GM19239 (cell line): ENCODE data around the gene DACH1.

Experiments
- DNase-seq: peaks from one replicate; pipeline ENCODE4 v3.0.0; 2011; ENCODE audit warnings: low spot score; ENCODE audit not compliant: insufficient read length
- FAIRE-seq: peaks from 2 replicates; lab custom pipeline; 2011; peaks lifted over from hg19 to GRCh38; lab: Jason Lieb, UNC

DACH1 gene

DNA sequence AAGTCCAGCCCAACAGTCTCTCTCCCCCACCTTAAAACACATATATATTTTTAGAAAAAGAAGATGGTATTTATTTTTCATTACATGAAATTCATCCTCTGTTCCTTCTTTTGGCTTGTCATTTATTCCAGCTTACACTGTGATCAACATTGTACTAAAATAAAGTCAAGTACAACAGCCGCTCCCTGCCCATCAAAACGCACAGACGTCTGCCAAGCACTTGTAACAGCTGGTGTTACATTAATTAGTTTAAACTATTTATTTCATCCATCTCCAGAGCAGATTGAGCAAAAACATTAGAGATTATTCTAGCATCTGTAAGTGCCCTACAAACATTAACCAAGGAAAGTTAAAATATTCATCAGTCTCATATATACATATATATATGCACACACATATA, 350.5 kb downstream of the DACH1 start:
- DNase-seq: no peak
- FAIRE-seq: no peak

DNA sequence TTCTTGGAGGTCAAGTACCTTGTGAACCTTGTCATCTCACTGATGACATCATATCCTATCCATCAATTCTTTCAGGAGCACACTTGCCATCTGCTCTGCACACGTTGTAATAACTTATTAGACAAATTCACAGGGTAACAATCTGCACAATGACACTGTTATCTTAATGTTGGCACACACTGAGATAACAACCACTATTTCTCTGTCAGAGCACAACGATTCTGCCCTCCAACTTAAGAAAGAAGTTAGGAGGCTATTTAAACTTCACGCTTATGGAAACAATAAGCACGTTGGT, 351.3 kb downstream of the DACH1 start:
- DNase-seq: no peak
- FAIRE-seq: no peak

DNA sequence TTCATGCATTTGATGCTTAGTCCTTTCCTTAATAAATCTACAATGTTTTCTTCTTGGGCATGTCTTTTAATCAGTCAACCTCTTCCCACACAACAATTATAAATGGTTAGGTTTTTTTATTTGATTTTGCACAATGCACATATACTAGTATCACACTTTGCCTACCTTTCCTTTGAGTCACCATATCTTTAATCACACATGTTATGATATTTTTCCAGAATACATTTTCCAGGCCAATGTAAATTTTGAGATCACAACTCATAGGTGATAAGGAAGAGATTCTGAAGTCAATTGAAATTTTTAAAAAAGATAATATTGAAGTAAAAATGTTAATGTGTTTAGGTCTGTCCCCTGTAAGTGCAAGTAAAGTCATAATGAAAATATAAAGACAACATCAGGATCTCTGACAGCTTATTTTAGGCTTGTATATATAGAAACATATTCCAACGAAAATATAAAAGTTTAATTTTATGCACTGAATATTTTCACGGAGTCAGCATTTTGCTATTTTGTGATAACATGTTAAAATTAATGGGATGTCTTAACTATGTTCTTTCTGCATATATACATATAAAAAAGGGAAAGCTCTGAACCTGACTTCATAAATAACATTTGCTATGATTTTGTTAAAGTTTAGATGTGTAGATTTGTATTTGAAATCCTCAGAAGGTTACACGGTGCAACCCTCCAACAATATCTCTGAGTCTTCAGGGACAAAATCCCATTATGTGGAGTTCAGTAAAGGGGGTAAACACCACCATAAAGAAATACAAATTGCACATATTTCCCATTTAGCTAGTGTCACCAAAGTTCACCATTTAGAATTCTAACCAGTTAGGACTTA, 351.9 kb downstream of the DACH1 start:
- FAIRE-seq: no peak
- DNase-seq: no peak

DNA sequence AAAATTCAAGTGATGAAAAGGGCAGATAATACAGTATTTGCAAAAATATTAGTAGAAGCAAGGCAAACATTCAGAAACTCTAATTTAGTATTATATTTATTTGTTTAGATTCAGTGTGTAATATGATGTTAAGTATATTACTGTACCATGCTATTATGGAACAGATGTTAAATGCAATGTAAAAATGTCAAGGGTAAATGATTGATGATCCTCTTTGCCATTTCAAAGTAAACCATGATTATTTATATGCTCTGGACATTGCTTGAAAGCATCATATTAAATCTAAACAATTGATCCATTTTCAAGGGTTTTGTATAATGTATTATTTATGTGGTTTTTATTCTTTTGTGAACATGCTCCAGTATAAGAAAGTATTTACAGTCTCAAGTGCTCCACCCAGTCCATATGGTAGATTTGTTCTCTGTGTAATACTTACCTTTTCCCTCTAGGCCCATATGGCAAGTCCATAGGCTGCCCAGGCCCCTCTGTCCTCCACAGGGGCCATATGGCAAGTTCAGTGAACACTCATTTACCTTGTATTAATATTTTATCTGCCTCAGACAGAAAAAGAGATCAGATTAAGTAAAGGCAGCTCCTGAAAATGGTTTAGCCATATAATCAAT, 353.5 kb downstream of the DACH1 start:
- DNase-seq (no peak), FAIRE-seq (no peak)

DNA sequence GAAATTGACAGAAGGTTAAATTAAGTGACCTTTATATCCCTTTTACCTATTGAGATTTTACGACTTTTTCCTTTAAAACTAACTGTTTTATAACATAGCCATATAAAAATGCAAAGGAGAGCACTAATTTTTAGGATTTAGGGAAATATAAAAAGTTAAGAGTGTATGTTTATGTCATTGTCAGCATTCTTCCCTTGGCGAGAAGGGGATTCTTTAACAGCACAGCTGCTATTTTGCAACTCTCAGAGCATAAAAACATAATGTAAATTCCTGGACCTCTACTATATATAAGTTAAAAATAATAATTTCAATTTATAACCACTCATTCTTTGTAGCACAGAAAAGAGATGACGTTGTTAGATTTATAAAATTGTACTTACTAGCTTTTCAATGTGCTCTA, 363.2 kb downstream of the DACH1 start:
- DNase-seq (no peak), FAIRE-seq (no peak)

DNA sequence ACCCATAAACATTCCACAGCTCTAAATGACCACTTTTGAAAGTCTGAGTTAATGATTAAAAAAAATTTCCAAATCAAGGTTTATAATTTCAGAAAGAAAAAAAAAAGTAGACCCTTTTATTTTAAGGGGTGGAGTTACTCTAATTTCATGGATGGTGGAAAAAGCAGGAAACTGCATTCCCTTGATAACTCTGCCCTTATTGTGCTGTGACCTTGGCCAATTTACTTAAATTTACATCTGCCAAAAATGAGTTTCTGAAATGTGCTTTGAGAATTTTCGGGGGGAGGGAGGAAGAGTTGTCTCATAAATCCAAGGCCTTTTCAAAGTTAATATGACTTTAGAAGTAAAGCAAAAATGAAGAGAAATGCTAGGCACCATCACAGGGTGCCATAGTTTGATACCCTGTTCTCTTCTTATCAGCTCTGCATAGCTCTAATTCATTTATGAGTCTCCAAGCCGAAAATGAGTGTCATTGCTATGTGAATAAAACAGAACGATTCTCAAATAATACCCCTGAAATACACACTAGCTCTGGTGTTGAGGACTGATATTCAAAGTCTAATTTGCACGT, 367.0 kb downstream of the DACH1 start:
- FAIRE-seq (no peak), DNase-seq (no peak)

DNA sequence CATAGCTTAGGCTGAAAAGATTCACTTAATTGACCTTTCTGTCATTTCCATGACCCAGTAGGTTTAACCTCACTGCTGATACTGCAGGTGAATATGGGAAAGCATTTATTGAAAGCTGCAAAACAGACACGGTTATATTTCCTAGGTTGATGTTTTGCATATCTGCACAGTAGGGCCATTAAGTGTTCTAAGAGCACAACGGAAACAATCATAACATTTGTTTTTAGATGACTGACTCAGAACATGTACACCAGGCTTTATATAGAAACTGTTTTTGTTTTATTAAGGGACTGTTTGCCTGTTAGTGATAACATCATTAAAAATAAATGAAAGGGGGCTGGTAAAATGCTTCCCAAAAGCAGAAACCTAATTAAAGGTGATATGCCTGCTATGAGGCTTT, 367.8 kb downstream of the DACH1 start:
- DNase-seq (no peak), FAIRE-seq (no peak)

DNA sequence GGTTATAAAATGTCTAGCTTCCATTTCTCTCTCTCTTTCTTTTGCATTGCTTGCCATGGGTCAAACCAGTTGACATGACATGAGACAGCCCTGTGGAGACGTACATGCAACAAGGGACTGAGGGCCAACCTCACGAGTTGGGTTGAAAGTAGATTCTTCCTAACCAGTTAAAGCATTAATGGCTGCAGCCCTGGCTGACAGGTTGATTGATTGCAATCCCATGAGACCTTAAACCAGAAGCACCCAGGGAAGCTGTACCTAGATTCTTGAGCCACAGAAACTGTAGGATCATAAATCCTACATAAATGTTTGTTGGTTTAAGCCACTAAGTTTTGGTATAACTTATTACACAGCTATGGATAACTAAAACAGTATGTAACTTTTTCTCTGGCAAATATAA, 373.8 kb downstream of the DACH1 start:
- FAIRE-seq (no peak), DNase-seq (no peak)

DNA sequence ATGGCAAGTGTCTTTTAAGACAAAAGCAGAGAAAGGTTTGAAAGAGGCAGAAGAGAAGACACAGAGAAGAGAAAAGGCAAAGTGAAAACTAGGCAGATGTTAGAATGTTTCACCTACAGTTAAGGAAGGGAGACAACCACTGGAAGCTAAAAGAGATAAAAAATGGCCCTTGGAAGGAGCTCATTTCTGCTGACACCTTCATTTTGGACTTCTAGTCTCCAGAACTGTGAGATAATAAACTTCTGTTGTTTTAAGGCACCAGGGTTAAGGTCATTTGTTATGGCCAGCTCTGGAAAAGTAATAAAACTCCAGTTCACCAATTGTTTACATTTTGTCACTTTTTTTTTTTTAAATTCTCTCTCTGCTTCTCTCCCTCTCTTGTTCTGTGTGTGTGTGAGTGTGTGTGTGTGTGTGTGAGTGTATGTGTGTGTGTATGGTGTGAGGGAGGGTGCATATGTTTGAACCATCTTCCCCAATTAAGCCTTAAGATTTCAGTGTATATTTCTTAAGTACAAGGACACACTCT, 374.6 kb downstream of the DACH1 start:
- FAIRE-seq (no peak), DNase-seq (no peak)

DNA sequence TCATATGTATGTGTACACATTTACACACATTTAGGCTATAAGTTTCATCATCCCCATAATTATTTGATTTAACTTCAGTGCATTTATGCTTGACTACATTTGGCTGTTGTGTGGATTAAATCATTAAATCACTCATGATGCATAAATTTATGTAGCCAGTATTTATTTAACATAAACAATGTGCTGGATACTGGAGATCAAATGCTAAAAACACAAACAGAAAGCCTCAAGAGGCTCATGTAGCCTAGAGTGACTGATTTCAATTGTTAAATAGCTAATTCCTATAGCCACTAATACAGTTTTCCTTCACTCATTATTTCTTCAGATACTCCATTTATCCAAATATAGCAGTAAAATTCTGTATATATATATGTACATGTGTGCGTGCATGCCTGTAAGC, 376.0 kb downstream of the DACH1 start:
- FAIRE-seq (no peak), DNase-seq (no peak)

DNA sequence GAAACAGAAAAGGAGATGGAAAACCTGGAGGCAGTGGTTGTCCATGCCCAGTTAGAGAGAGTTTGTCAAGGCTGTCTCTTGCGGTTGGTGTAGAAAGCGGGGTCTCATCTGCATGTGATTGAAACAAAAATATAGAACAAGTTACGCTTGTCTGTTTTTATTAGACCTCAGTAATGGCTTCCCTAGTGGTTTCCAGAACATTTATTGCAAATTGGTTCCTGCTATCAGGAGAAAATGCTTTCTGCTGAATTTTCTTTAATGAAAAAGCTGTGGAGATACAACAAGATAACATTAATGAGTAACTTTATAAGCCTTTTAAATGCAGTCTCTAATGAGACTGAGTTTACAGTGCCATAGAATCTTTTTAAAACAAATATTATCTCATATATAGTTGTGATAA, 378.0 kb downstream of the DACH1 start:
- no peak for FAIRE-seq
- DNase-seq: no peak

DNA sequence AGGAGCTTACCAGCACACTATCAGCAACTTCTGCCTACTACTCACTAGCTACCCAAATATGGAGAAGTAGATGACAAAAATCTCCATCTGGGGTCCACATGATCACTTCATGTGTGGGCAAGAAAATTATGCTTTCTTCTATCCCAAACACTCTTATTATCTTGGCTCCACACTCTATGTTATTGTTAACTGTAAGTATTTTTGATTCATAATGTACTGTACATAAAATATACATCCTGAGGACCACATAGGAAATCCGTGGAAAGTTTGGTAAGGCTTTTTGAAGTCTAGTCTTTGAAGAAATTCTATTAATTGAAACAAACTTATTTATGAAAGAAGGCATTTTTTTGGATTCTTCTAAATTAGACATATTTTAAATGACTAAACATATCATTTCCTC, 378.8 kb downstream of the DACH1 start:
- FAIRE-seq: no peak
- no peak for DNase-seq

DNA sequence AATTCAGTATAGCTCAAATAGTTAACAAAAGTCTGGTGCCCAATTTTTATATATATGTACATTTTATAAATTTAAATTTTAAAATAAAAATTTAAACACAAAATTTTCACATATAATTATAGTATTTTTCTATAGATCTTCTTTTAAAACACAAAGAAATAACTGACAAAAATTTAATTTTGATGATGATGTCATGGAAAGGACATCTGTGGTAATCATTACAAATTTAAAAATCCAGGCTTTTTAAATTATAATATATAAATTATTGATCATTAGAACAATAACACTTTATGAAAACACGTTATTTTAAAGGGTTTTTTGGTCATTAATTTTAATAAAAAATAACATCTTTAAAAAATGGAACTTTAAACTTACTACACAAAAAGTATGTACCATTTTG, 381.1 kb downstream of the DACH1 start:
- FAIRE-seq (no peak), DNase-seq (no peak)

DNA sequence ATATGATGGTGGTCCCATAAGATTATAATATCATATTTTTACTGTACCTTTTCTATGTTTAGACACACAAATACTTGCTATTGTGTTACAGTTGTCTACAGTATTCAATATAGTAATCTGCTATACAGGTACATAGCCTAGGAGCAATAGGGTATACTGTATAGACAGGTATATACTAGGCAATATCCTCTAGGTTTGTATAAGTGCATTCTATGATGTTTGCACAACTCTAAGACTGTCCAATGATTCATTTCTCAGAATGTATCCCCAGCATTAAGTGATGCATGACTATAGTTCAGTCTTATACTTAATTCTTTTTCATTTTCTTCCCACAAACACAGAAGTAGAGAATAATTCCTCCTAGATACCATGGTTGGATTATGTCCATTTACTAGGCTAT, 383.3 kb downstream of the DACH1 start:
- FAIRE-seq: no peak

DNA sequence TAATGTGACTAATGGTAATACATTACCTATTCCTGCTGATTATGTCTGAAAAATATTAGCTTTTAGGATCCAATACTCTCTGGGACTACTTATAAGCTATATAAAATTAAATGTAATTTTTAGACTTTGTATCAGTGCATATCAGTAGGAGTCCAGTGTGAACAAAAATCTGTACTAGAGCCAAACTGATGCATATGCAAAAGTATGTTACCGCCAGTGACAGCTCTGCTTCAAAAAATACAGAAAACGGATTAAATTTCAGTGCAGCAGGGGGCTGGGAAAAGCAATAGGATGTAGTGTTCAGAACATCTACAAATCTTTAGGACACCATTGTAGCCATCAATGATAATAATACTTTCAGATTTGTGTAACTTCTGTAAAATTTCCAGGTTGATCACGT, 385.5 kb downstream of the DACH1 start:
- FAIRE-seq: no peak
- no peak for DNase-seq

More for the DNA sequence above, 383.3 kb downstream of the DACH1 start:
- DNase-seq: no peak

DNA sequence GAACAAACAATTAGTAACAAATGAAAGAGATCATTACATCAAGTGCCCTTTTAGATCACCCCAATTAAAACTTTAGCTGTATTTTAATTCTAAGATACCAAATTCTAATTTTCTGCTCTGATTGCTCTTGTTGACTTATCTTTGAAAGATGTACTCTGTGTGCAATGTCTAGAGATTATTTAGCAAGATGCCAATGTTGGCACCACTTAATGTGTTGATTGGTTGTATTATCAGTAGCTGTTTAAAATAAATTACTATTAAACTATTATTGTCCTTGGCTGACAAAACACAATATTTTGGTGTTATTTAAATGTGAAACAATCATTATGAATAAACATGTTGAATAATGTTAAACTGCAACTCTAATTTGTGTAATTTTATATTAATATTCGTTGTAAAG, 386.0 kb downstream of the DACH1 start:
- DNase-seq: no peak
- no peak for FAIRE-seq

DNA sequence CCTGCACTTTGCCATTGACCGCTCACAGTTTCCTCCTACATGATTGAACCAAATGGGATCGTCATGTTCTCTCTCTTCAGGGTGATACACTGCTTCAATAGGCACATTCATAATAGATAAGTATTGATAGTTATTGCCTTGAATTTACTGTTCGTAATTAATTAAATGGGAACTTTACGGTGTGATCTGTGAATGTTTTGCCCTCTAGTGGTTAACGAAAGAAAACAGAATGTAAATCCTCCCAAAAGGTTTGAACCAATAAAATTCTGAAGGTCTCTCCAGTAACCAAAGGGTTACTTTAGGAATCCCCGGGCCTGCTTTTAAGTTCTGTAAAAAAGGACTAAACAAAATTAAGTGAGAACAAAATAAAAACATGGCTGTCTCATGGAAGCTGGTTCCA, 389.3 kb downstream of the DACH1 start:
- DNase-seq (no peak), FAIRE-seq (no peak)

DNA sequence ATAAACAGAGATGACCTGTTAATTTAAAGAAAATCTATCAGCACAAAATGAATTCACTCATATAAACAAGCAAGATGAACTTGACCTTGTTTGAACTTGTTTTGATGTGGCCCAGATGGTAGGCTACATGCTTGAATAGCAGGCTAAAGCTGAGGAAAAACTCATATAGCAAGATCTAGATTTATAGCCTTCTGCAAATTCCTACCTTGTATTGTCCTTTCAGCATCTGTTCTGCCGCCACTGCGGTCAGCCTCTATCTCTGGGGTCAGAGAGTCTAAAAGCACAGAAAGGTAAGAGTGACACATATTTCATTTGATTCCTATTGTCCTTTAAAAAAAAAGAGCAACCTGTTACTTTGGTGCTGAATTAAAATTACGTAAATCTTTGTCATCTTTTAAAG, 392.1 kb downstream of the DACH1 start:
- no peak for DNase-seq
- no peak for FAIRE-seq

DNA sequence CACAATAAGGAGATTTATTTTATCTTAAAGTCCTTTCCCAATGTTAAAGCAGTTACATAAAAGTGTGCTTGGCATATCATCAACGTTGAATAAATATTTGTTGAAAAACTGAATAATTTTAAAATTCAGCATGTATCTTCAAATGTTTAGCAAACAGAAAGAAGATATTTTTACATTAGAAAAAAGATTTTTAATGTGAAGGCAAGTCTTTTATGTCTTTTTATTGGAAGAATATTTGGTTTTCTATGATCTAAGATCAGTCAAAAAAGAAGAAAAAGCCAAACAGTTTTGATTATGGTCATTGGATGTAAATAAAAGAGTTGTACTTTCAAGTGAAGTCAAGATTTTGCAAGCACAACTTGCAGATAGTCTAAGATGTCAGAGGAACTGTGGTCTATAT, 397.4 kb downstream of the DACH1 start:
- FAIRE-seq (no peak), DNase-seq (no peak)

DNA sequence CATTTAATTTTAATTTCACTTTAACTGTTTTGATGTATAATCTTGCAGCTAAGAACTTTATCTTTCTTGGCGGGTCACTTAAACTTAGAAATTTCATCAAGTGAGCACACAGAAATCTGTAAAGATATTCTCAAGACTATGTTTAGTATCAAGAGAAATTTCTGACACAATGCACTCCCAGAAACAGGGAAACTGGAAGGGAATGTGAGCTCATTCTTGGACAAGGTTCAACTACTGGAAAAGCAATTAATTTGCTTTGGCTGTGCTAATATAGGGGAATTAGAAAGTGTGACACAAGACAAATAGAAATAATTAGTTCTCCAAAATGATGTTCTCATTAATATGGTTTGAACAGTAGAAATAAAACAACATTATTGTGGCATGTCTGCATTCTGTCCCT, 402.3 kb downstream of the DACH1 start:
- FAIRE-seq (no peak), DNase-seq (no peak)

DNA sequence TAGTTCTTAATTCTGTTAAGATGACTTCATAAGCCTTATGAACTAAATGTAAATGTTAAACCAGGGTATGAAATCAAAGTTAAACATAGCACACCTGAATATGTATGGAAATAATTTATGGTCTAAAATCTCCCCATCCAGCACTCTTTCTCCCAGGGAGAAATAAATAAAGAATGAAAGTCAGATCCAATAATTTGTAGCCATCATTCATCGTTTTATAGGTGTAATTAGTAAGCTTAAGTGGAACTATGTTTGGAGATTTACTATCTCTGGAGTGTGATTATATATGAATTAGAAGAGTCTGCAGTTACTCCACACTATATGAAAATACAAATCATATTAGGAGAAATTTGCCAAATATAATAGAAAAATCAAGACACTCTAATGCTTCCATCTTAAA, 405.1 kb downstream of the DACH1 start:
- FAIRE-seq (no peak), DNase-seq (no peak)

DNA sequence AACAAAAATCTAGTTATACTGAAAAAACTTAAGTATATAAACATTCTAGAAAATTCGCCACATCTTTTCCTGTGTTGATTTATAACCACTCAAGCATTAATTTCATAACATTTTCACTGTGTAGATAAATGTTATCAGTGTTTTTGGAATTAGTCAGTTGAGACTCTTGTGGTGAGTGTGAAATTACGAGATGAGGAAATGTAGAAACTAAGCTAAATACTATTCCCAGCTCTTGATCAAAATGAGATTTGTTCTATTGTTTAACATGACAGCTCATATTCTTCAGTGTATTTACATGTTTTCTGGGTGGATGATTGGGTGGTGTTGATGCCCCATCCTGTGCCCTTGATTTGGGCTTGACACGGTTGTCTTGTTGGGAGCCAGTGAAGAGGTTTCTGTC, 406.8 kb downstream of the DACH1 start:
- DNase-seq (no peak), FAIRE-seq (no peak)
